GM18858 (cell line): ENCODE data around the gene OR10K2.
"Not testable (repeated sequence)": the region's sequence is repeated elsewhere in the genome, so short reads cannot be mapped to it uniquely, and the experiment has no call there.

Source experiments
- ATAC-seq: cut with Tn5 transposase; IDR thresholded peaks from one replicate; pipeline ENCODE4 v1.9.1; 2021; ENCODE audit not compliant: unreplicated experiment

Gene OR10K2, protein sequence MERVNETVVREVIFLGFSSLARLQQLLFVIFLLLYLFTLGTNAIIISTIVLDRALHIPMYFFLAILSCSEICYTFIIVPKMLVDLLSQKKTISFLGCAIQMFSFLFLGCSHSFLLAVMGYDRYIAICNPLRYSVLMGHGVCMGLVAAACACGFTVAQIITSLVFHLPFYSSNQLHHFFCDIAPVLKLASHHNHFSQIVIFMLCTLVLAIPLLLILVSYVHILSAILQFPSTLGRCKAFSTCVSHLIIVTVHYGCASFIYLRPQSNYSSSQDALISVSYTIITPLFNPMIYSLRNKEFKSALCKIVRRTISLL

DNA sequence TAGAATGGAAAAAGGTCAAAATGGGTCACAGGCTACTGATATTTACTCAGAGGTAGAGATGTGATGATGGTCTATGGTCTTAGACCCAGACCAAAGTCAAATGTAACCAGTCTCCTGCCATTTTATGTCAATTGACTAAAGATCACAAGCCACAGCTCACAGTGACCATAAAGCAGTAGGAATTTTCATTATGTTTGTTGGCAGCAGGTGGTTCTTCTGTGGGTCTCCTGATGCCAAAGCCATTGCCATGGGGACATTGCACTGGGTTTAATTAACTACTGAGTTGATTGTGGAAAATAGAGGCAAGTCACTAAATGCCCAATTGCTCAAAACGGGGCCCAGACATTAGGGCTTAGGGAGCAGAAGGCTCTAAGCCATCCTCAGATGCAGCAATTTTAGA is at the start of gene OR10K2:
Gene OR10K2 (minus strand): TSS at position 101 of the 400 bp plus-strand sequence. CDS start 5,371 bp downstream, outside the sequence.
- no peak for ATAC-seq

DNA sequence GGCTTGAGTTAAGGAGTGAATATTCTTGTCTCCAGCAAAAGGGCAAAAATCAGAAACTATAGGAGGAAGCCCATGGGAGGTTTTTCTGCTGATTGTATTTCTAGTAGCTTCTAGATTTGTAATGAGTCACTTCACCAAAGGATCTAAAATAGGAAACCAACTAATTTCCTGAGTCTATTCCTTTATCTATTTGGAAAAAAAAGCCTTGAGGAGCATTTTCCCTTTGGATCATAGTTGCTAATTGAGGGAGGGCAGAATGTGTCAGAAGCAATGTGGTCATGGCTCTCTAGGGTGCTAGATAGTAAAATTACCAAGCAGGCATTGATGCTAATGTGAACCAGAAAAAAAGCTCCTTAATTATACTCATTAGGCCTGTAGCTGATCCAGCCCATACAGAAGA is 45.9 kb upstream of the OR10K2 start, which contains the start of gene OR10R2:
Gene OR10R2 (plus strand): TSS at position 301 of the 400 bp plus-strand sequence. CDS start 106 bp downstream, outside the sequence.
- no peak for ATAC-seq

DNA sequence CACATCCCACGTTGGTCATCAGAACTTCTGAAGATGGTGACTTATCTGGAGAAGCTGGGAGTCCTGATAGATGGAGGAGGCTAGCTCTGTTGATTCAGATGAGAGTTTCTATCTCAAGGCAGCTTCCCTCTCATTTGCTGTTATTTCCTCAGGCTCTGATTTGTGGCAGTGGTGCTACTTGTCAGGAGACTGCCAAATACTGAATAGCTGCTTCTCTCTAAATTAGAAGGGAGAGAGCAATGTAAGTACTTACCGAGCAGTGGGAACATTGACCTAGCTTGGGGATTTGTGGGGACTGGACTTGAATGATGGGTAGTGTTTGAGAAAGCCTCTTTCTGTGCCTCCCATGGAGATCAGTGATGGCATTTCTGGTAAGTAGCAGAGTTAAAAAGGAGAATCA is 35.5 kb upstream of the OR10K2 start, which contains the start of gene OR10K1:
Gene OR10K1 (plus strand): TSS at position 301 of the 400 bp plus-strand sequence. CDS start 3,728 bp downstream, outside the sequence.
- no peak for ATAC-seq

DNA sequence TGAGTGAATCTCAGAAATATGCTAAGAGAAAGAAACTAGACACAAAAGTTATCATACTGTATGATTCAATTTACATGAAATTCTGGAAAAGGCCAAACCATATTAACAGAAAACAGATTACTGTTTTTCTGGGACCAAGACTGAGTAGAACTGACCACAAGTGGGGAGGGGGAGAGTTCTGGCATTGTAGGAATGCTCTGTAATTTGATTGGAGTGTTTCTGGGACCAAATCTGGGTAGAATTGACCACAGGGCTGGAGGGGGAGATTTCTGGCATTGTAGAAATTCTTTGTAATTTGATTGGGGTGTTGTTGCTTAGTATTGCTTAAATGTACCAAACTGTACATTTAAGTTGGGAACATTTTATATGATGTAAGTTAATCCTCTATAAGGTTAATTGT is 32.2 kb upstream of the OR10K2 start:
- no peak for ATAC-seq

DNA sequence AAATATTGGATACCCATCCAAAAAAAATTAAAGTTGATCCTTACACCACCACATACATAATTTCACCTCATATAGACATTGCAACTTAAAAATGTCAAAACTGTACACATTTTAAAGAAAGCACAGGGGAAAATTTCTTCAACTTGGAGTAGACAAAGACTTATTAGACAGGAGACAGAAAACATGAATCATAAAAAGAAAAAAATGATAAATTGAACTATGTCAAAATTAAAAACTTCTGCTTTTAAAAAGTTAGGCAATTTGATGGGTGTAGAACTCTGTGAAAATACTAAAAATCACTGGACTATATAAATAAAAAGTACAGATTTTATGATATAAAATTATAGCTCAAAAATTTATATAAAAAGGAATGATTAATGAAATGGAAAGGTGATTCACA is 31.2 kb upstream of the OR10K2 start:
- no peak for ATAC-seq

DNA sequence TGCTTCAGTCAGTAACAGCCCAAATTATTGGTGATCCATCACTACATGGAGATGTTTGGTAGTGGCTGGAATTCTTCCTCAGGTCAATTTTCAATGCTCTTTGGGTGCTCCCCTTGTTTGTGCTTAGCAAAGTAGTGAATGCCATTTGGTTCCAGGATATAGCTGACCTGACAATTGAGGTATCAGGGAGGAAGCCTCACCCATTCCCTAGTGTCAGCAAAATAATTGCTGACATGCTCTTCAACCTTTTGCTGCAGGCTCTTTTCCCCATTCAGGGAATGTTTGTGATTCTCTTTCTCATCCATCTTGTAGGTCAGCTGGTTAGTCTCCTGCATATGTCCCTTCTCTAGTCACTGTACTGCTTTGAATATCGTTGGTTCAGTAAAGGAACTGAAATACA is 28.5 kb upstream of the OR10K2 start:
- ATAC-seq = no peak

DNA sequence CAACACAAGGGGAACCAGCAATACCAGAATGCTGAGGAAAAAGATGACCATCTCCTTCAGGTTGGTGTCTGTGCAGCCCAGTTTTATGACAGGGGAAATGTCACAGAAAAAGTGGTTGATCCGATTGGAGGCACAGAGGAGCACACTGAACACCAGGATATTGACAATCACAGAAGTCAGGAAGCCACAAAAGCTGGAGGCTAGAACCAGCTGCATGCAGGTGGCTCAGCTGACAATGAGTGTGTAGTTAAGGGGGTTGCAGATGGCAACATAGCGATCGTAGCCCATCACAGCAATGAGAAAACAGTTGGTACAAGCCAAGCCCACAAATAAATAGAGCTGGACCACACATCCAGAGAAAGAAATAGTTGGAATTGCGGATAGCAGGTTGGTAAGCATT is 19.3 kb upstream of the OR10K2 start:
- no peak for ATAC-seq

DNA sequence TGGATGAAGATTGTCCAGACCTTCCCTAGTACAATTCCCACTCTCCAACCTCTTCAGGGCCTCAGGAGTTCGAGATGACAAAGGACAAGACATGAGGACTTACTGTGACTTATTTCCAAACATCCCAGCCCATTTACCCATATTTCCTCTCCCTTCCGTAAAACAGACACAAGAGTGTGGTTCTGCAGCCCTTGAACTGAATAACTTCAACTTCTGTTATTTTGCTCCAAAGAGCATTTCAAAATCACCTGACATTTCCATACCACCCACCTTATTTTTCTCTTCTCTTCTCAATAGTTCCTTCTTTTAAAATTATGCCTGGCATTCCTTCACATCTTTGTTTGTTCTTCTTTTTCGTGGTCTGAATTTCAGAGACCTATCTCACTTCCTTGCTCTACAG is 8.7 kb upstream of the OR10K2 start:
- no peak for ATAC-seq

DNA sequence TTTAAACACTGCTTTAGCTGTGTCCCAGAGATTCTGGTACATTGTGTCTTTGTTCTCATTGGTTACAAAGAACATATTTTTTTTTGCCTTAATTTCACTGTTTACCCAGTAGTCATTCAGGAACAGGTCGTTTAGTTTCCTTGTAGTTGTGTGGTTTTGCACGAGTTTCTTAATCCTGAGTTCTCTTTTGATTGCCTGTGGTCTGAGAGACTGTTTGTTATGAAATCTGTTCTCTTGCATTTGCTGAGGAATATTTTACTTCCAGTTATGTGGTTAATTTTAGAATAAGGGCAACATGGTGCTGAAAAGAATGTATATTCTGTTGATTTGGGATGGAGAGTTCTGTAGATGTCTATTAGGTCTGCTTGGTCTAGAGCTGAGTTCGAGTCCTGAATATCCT is 4.1 kb upstream of the OR10K2 start:
- not testable (repeated sequence) for ATAC-seq

DNA sequence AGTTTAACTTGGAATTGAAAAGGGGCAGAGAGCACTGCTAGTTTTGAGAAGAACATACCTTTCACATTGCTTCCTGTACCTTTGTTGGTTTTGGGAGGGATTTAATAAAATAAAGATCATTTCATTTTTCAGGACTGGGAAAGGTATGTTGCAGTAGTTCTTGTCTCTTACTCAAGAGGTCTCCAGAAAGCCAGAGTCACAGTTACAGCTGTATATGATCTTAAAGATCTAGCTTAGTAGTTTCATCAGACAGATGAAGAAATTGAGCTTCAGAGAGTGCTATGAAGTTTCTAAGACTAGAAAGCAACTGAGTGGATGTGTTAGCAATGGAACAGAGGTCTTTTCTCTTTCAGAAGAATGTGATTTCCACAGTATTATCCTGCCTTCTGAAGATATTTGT is 1.0 kb downstream of the OR10K2 start:
- ATAC-seq = no peak

DNA sequence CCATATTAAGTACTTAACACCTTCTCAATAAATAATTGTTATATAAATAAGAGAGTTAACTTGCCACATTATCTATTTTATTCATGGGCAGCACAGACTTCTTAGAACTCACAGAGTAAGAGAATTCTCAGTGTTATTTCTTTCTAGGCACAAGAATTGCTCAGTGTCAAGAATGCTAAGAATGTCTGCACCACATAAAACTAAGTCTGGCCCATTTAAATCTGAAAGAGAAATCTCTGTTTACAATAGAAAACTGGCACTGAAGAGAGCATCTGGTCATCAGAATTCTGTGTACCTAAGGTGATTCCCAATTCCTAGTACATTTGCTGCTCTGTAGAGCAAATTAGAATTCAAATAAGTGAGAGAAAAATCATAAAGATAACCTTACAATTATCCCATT is 3.8 kb downstream of the OR10K2 start:
- ATAC-seq = no peak

DNA sequence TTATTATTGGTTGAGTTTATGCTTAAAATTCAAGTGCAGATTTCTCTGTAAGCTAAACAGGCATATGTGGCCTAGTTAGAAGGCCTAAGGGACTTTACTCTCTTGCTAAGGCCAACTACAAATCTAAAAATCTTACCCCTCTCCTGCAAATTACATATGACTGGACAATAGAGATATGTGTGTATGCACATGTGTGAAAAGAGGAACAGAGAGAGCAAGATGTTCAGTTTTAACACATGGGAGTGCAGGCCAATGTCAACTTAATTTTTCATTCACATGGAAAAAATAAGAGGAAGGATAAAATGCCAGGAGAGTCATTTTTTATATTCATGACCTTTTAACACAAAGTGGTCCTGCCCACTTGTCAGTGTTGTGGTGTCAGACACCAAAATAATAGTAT is 8.5 kb downstream of the OR10K2 start:
- no peak for ATAC-seq

DNA sequence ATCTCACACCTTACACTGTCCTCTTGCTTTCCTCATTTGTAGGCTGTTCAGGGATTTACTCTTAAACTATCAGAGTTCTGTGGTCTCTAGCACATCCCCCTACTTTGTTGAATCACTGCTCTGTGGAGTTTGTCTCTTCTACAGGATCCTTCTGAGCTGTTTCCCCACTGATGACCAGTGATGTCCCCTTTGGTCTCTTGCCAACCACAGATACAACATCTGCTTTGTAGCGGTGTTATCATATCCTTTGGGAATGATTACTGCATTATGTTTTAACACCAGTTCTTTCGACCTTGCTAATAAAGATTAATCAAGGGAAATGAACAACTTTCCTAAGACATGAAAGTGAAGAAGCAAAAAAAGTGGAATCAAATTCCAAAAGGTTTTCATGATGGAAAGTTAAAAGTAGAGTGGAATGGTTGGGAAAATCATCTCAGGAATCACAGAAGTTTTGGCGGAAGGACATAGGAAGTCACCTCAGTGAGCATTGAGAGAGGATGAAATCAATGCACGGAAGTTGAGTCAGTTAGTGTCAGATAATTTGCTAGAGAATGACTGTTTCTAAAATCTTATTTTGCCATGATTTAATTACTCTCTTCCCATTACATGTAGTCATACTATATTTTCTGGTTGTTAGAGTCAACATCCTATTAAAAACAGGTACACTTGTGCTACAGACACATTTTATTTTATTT is 11.2 kb downstream of the OR10K2 start:
- ATAC-seq = no peak

DNA sequence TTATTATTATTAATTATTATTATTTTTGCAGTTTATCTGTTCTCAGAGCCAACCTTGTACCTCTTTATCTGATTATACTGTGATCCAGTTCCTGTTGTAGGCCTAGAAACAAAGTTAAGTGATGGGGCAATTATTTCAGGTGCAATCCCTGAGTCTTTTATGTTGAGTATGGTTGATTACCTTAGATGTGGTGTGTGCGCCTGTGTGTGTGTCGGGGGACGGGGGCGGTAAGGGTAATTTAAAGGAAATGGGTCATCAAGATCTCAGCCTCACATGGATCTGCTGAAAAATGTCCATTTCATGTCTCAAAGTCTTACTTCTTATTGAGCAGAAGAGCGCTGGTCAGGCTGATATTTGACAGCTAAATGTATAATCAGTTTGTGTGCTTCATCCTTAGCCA is 18.9 kb downstream of the OR10K2 start:
- ATAC-seq = no peak

DNA sequence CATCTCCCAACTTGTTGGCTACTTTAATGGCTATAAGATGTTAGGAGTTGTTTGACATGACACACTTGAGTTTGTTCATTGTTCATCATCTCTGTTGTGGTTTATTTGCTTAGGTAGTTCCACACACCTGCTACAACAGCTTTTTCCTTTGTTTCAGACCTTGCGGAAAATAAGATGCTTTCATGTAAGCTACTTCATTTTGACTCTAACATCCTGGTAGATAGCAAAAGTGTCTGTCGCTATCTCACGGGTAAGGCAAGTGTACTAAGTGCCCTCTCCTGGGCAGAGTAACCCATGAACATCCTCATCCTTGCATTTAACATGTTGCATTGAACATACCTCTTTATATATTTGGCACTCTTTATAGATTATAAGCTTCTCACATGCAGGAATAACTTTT is 25.2 kb downstream of the OR10K2 start:
- no peak for ATAC-seq

DNA sequence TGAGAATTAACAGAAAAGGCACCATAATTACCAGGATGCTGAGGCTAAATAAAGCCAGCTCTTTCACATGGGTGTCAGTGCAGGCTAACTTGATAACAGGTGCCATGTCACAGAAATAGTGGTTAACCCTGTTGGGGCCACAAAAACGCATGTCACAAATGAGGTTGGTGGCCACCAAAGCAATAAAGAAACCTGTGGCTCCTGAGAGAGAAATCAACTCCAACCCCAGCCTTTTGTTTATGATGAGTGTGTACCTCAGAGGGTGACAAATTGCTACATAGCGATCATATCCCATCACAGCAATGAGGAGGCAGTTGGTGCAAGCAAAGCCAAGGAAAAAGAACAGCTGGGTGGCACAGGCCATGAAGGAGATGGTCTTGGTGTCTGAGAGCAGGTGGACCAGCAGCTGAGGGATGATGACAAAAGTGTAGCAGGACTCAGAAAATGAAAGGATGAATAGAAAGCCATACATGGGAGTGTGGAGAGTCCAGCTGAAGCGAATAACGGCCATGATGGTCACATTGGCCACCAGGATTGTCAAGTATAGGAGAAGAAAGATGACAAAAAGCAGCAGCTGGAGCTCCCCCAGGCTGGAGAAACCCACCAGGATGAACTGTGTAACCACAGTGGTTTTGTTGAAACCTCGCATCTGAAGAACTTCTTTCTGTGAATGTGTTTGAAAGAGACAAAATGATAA is 27.1 kb downstream of the OR10K2 start, which contains the start of gene OR10T2:
Gene OR10T2 (minus strand): TSS at position 649 of the 697 bp plus-strand sequence. CDS start 0 bp downstream, at position 649.
- no peak for ATAC-seq

DNA sequence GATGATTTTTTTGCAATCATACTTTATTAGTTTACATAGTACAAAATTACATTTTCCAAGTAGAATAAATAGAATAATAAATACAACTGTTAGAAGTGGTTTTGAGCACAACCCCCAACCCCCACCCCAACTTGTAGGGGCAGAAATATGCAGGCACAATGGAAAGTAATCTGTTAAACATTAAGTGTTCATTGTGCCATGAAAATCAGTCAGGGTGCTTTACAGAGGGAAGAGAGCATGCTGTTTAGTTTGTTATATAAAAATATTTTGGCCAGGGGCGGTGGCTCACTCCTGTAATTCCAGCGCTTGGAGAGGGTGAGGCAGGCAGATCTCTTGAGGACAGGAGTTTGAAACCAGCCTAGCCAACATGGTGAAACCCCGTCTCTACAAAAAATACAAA is 29.4 kb downstream of the OR10K2 start:
- no peak for ATAC-seq

DNA sequence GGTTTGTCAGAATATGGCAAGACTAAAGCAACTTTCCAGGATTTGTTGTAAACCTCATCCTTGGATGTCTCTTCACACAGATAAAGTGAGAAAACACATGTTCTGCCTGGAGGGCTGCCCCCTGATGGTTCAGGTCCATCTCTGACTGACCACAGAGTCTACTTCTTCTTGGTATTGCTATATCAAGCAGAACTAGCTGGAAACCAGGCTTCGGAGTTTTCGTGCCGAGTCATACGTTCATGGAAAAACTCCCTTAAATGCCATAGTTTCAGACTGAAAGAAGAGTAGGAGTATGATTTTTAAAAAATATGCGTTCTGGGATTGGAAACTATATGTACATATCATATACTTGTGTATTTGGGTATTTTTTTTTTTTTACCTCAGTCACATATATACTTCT is 32.6 kb downstream of the OR10K2 start:
- no peak for ATAC-seq

DNA sequence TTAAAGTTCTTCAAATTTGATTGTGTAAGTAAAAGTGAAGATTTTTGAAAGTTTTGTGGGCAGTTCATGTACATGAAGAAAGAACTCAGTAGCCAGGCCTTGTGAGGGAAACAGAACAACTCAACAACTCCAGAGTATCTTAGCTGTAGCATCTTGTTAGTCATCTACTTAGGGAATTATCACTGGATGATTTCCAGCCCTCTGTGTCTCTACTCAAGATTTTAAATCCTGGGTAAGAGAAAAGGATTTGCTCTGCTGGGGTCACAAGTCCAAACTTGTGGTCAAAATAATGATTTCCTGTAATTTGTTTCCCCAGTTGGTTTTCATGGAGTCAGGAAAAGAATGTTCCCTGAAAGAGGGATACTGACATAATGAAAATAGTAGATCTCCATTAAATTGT is 34.9 kb downstream of the OR10K2 start:
- no peak for ATAC-seq

DNA sequence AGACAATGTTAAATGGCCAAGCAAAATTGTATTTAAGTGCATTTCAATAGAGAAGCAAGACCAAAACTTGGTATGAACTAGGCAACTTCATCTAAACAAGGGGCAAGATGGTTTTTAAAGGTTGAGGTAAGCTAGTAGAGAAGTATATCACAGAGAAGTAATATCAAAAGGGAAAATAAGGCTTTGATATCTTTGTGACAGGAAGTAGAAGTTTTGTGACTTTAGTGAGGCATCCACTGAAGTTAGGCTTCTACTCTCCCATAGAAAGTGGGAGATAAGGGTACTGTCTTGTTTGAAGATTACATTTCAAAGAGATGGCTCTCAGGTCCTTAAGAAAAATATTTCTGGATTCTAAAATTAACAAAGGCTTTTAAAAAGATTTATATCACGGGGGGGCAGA is 35.7 kb downstream of the OR10K2 start:
- ATAC-seq = no peak

DNA sequence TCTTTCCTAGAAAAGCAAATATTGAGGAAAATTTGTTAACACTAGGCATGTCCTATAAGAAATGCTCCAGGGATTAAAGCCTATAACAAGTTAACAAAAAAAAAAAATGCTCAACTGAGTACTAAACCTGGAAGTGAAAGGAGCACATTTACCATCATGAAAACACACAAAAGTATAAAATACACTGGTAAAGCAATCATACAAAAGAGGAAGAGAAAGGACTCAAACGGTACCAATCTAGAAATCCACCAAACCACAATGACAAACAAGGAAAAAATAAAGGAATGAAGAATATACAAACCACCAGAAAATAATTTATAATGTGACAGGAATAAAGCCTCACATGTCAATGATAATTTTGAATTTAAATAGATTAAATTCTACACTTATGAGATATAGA is 51.2 kb downstream of the OR10K2 start:
- ATAC-seq = no peak

DNA sequence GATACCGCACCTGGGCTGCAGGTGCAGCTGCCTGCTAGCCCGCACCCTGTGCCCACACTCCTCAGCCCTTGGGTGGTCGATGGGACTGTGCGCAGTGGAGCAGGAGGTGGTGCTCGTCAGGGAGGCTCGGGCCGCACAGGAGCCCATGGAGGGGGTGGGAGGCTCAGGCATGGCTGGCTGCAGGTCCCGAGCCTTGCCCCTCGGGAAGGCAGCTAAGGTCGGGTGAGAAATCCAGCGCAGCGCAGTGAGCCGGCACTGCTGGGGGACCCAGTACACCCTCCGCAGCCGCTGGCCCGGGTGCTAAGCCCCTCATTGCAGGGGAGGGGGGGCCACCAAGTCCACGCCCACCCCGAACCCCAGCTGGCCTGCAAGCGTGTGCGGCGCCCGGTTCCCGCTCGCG is 51.9 kb downstream of the OR10K2 start:
- ATAC-seq = not testable (repeated sequence)
